ENCODE data around the gene TULP4.

Gene TULP4

GRCh38 chr6:158312165-158312564 lies at the start of gene TULP4:
TSS of gene TULP4 (plus strand) at chr6:158312465. CDS start at chr6:158314017, 1,552 bp downstream.
- H3K4me3 ChIP-seq (ENCODE audit: low read depth, low read length) = no peak within 1 kb of the TSS
- no peak for DNase-seq (ENCODE audit: low read depth)
- TF ChIP-seq, protein P1, sequence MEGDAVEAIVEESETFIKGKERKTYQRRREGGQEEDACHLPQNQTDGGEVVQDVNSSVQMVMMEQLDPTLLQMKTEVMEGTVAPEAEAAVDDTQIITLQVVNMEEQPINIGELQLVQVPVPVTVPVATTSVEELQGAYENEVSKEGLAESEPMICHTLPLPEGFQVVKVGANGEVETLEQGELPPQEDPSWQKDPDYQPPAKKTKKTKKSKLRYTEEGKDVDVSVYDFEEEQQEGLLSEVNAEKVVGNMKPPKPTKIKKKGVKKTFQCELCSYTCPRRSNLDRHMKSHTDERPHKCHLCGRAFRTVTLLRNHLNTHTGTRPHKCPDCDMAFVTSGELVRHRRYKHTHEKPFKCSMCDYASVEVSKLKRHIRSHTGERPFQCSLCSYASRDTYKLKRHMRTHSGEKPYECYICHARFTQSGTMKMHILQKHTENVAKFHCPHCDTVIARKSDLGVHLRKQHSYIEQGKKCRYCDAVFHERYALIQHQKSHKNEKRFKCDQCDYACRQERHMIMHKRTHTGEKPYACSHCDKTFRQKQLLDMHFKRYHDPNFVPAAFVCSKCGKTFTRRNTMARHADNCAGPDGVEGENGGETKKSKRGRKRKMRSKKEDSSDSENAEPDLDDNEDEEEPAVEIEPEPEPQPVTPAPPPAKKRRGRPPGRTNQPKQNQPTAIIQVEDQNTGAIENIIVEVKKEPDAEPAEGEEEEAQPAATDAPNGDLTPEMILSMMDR (IDR thresholded peaks at IDR 0.05; ENCODE audit: control insufficient read depth, extremely low read depth, insufficient read depth) = no peak

- DNase-seq (ENCODE audit: low read depth) = no peak
- no peak overlapping the region for H3K4me3 ChIP-seq (ENCODE audit: low read depth, low read length)
- TF ChIP-seq, protein P1 (IDR thresholded peaks at IDR 0.05; ENCODE audit: control insufficient read depth, extremely low read depth, insufficient read depth) = no peak
Measured at GRCh38 chr6:158262755-158263154, 49.5 kb upstream of the TULP4 start.

DNA sequence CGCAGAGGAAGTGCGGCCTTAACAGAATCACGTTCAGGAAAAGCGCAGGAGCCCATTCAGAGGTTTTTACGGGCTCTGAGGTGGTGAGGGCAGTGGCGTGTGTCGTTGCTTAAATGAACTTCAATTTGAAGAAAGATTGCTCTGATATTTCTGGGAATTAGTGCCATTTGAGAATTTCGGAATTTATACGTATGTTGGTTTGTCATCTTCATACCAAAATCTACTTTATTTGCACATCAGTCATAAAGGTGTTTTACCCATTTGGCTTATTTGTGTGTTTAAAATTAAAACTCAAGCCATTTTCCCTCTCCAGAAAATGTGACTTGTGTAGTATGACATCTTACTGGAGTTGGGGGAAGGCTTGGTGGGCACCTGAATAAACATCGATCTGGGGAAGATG lies 48.1 kb upstream of the TULP4 start:
- TF ChIP-seq, protein P1 (IDR thresholded peaks at IDR 0.05; ENCODE audit: control insufficient read depth, extremely low read depth, insufficient read depth) = no peak
- H3K4me3 ChIP-seq (ENCODE audit: low read depth, low read length) = no peak overlapping the region
- DNase-seq (ENCODE audit: low read depth) = no peak

GRCh38 chr6:158266131-158266530 lies 46.1 kb upstream of the TULP4 start:
- TF ChIP-seq, protein P1 (IDR thresholded peaks at IDR 0.05; ENCODE audit: control insufficient read depth, extremely low read depth, insufficient read depth) = no peak
- H3K4me3 ChIP-seq (ENCODE audit: low read depth, low read length) = no peak overlapping the region
- no peak for DNase-seq (ENCODE audit: low read depth)

DNA sequence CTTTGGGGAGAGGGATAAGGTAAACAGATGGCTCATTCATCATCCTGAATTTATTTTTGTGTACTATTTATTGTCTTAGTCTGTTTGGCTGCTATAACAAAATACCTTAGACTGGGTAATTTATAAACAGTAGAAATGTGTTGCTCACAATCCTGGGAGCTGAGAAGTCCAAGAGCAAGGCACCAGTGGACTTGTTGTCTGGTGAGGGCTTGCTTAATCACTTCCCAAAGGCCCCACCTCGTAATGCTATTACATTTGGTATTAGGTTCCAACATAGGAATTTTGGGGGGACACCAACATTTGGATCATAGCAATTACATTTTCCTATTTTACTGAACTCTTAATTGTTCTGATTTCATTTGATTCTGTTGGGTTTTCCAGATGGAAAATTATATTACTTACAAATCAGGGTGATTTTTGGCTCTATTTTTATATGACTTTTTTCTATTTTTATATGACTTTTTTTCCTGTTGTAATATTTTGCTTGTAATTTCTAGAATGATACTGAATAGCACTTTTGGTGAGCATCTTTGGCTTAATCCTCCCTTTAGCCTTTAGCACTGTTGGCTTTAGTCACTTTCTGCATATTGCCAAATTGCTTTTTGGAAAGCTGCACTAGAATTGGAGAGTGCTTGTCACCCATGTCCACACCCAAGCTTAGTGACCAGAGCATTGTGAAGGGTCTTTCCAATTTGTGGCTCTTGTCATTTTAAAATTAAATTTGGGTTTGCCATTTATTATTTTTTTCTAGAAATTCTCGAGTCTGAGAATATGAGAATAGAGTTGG lies 43.7 kb upstream of the TULP4 start:
- TF ChIP-seq, protein P1 (IDR thresholded peaks at IDR 0.05; ENCODE audit: control insufficient read depth, extremely low read depth, insufficient read depth) = no peak
- no peak for DNase-seq (ENCODE audit: low read depth)
- H3K4me3 ChIP-seq (ENCODE audit: low read depth, low read length) = no peak overlapping the region

DNA sequence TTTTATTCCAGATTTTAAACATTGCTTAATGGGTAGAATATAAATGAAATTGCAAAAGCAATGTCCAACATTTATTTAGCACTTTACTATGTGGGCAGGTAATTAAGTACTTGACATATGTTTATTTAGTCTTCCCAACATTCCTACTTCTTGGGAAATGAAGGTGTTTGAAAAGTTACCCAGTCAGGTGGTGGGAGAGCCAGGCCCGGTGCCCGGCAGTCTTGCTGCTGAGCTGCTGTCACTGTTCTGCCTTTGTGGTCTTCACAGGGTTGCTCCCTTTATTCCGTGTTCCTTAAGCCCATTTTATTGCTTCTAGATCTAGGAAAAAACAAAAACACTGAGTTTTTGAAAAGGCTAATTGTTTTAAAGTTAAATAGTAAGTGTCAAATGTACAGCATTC lies 42.6 kb upstream of the TULP4 start:
- TF ChIP-seq, protein P1 (IDR thresholded peaks at IDR 0.05; ENCODE audit: control insufficient read depth, extremely low read depth, insufficient read depth) = no peak
- no peak overlapping the region for H3K4me3 ChIP-seq (ENCODE audit: low read depth, low read length)
- no peak for DNase-seq (ENCODE audit: low read depth)
